ENCODE data around the gene TRIO.
A peak's percentile ranks its signal among the peaks of the same experiment; 100 is the strongest.
"Not testable (repeated sequence)": the region's sequence is repeated elsewhere in the genome, so short reads cannot be mapped to it uniquely, and the experiment has no call there.

TRIO gene

GRCh38 chr5:14421851-14422250 lies 278.7 kb downstream of the TRIO start:
- DNase-seq: no peak

- DNase-seq: peak; percentile 47
Observed at GRCh38 chr5:14424011-14424685, 281.0 kb downstream of the TRIO start.

- no peak for DNase-seq
Observed at GRCh38 chr5:14425559-14425958, 282.4 kb downstream of the TRIO start.

DNA sequence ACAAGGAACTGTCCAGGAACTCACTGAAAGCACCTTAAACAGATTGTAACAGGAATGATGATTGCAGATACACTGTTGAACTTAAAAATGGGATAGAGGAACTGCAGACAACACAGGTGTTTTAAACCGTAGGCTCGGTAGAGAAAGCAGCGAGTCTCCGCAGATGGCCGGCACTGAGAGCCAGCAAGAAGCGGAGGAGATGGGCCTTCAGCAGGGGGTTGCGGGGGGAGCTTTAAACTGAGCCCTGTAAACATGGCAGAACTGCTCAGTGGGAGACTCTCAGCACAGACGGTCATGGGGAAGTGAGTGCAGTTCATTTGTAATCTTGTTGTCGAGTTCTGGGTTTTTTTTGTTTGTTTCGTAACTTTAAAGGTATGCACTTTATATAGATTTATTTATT lies 283.4 kb downstream of the TRIO start:
- DNase-seq: no peak

GRCh38 chr5:14428302-14429081 lies 285.4 kb downstream of the TRIO start:
- no peak for DNase-seq

DNA sequence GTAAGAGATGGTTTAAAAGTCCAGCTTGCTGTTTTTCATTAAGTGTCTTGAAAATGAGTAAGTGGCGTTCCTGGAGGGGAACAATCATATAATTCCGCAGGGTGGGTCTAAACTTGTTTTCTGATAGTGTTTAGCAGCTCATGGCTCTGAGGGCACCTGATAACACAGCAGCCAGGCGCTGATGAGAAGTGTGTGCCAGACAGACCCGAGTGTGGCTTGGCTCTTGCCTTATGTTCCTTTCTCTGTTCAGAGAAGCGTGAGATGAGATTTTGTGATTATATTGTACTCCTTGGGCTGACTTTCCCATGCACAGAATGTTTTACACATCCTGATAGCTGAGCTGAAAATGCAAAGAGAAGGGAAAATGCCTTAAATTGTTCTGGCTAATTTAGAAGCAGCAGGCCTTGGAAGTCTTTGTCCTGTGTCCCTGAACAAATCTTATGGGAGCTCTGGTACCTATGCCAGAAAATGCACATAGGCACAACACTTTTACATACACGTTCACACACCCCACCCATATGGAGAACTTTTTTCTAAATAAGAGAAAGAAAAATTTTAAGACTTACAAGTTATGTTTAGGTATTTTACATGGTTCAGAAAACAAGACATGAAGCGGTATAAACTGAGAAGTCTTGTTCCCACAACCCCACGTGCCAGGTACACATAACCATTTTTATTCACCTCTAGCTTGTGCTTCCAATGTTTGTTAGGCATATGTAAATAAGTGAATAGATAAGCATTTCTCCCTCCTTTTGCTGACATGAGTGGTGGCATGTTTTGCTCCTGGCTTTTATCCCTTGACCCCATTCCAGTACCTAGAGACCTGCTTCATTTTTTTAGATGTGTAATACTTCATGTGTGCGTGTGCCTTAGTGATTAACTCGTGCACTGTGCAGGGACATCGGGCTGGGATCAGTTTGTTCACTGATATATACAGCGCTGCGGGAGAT lies 286.2 kb downstream of the TRIO start:
- no peak for DNase-seq

GRCh38 chr5:14431534-14431933 lies 288.4 kb downstream of the TRIO start:
- no peak for DNase-seq

DNA sequence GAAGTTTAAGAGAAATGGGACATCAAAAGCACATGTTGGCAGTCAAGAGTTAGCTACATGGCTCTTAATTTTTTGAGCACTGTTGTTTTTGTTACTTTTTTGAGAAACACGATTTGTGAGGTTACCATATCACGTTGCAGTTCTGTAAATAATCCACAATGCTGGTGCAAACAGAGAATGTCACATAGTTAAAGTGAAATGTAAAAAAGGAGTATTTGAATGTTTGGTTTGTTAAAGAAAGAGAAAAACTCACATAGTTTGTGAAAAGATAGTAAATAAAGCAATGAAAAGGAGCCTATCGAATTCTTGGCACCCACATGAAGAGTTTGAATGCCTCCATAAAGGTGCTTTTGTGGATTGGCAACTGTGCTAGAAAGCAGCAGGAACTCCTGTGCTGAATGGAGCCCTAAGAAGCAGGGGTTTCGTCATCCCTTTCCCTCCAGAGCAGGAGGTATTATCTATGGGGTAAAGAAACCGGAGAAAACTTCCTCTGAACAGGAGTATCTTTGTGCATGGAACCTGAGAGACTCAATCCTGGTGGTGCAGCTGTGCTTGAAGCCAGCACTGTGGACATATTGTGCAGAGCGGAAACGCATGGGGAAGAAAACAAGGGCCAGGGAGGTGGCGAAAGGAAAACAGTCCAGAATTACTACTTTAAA lies 289.9 kb downstream of the TRIO start:
- no peak for DNase-seq

DNA sequence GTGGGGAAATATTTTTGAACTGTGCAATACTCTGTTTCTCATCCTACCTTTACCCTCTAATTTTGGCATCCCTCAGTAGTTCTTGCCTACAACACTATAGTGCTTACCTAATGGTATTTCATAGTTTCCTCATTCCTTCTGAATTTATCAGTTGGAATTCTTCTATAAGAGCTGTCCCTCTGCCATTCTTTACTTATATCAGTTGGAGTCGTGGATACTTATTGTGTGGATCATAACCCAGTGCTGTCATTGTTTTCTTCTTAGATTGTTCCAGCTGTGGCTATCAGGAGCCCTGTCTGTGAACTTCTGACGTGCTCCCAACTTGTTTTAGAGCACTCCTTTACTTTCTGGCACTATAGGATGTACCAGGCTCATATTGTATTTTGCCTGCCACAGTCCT lies 292.3 kb downstream of the TRIO start:
- DNase-seq: no peak

DNA sequence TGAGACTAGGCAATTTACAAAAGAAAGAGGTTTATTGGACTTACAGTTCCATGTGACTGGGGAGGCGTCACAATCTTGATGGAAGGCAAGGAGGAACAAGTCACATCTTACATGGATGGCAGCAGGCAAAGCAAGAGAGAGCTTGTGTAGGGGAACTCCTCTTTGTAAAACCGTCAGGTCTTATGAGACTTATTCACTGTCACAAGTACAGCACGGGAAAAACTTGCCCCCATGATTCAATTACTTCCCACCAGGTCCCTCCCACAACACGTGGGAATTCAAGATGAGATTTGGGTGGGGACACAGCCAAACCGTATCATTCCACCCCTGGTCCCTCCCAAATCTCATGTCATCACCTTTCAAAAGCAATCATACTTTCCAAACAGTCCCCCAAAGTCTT lies 293.0 kb downstream of the TRIO start:
- not testable (repeated sequence) for DNase-seq

DNA sequence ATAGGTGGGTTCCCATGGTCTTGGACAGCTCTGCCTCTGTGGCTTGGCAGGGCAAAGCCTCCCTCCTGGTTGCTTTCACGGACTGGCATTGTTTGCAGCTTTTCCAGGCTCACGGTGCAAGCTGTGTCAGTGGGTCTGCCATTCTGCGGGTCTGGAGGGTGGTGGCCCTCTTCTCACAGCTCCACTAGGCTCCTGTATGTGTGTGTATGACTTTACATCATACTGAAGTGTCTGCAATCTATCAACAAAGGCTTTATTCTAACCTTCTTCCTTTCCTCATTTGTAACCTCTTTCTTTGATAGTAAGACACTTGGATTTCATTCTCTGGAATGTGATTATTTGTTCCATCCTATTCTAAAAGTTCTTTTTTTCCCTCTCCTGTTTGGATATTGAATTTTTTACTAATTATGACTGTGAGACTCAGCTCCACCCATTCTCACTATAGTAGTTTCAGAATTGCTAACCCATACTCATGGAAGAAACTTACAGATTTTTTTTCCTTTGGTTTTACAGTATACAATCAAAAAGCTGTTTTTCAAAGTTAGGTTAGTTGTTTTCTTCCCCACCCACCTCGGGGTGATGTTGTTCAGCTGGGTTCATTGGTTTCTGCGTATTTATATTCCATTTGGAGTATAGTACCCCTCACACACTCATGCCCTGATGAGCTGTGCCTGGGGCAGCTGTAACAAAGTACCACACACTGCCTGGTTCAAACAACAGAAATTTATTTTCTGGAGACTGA lies 293.8 kb downstream of the TRIO start:
- DNase-seq: no peak

DNA sequence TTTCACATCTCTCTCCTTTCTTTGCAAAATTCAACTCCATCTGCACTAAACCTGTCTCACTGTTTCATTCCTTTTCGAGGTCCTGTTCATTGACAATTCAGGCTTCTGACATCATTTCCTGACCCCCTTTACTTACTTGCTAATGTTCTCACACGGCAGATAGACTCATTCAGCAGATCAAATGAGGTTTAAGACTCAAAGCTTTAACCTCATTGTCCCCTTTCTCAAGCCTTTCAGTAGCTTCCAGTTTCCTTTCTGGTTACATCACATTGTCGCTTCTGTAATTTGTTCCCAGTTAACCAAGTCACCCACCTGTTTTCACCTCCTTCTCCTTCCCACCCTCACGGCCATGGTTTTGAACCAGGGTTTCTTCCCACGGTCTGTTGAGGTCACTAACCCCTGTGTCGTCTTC lies 295.1 kb downstream of the TRIO start:
- no peak for DNase-seq

- DNase-seq: no peak
Observed at GRCh38 chr5:14439087-14439871, 296.1 kb downstream of the TRIO start.

- no peak for DNase-seq
Observed at GRCh38 chr5:14440223-14440581, 297.1 kb downstream of the TRIO start.

DNA sequence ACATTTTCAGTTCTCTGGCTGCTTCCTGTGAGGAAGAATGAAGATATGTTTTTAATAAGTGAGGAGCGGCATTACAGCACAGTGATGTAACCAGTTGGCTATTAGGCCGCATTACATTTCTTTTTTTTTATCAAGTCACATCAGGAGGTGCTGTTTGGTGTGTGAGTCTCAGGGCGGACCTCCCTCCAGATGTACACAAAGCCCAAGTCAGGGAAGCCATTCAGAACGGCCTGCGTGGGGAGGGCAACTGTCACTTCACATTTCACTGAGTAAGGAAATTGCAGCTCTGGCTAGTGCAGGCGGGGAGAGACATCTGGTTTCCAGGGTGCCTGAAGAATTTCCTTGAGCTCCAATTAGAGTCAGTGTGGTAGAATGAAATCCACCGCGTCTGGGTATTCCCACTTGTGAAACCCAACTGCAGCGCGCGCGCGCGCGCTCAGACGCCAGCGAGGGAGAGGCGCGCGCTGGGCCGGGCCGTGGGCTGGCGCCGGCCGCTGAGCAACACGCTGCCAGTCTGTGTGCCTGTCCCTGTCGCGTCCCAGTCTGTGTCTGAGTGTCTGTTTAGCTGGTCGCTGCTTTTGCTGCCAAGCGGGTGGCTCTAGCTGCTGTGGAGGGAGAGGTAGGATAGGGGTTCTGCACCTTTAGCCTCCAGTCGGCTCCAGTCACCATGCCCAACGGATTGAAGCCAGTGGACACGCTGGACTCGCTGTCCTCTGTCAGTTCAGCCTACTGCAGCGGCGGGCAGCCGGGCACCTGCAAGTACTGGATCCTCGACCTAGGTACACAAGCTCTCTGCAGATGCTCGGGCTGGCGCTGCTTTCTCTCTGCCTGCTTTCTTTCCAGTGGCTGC lies 297.7 kb downstream of the TRIO start:
- DNase-seq: no peak

- DNase-seq: no peak
Observed at GRCh38 chr5:14441641-14442040, 298.5 kb downstream of the TRIO start.

- DNase-seq: no peak
Observed at GRCh38 chr5:14442536-14442935, 299.4 kb downstream of the TRIO start.

GRCh38 chr5:14443671-14444093 lies 300.5 kb downstream of the TRIO start:
- no peak for DNase-seq

- DNase-seq: no peak
Observed at GRCh38 chr5:14444161-14444560, 301.0 kb downstream of the TRIO start.

DNA sequence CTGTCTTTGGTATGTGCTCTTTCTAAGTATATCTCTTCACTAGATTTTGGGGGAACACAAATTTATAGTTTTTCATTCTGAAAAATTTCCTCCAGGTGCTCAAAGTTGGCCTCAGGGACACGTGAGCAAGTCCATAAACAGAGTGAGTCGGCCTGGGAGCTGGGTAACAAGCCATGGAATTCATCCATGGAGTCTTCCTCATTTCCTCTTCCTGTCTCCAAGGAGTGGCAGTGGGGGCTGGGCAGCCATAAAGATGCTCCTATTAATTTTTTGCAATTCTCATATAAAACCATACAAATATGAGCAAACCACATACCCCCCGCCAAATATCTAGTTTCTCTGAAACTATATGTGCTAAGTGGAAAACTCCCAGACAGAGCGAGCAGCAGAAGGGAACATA lies 301.9 kb downstream of the TRIO start:
- DNase-seq: no peak

All from stimulated activated CD4-positive, alpha-beta T cell treated with anti-CD3 and anti-CD28 coated beads, Interleukin-1b, Interleukin-23, amount 100 ng/mL, for 48 hours (primary cell).